PC-3 (cell line): ENCODE results near the gene SLC26A11.

ENCODE experiments used
- CTCF ChIP-seq: fragments of 300-600 bp; sonication (generic); conservative IDR thresholded peaks from 2 replicates; pipeline ENCODE4 v1.5.1; 2017; ENCODE audit warnings: antibody characterized with exemption, low read depth, mild to moderate bottlenecking, low read length
- EZH2 ChIP-seq: fragments of 300-600 bp; sonication (generic); IDR thresholded peaks from one replicate; pipeline ENCODE4 v1.6.1; 2017; ENCODE audit warnings: antibody characterized with exemption, mild to moderate bottlenecking, low read length; ENCODE audit not compliant: unreplicated experiment
- EZH2phosphoT487 ChIP-seq: fragments of 300-600 bp; sonication (generic); IDR thresholded peaks from 2 replicates; pipeline ENCODE4 v1.6.1; 2018; ENCODE audit warnings: mild to moderate bottlenecking, antibody characterized with exemption, low read length, borderline replicate concordance

GRCh38 chr17:80225230-80225629 lies 5.0 kb downstream of the SLC26A11 start:
- no peak for TF ChIP-seq CTCF
- no peak for TF ChIP-seq EZH2phosphoT487
- TF ChIP-seq EZH2: no peak
